ENCODE measurements around the gene TBX18. TPM values are rescaled to one million over a fixed set of nuclear protein-coding genes. Genes with fewer than 3 reads are reported as not detected.

TBX18 gene
- total RNA-seq, 1 experiment from 2014 or later = not detected

GRCh38 chr6:84707171-84707570 is 57.2 kb downstream of the TBX18 start:
- no CpG with 5 or more reads among the region's 3 CpGs for WGBS (ENCODE audit: extremely low coverage, insufficient read length, low lambda C conversion rate)
- no peak overlapping the region for H2BK20ac ChIP-seq (ENCODE audit: low read depth, low read length, poor library complexity, severe bottlenecking)
- H3K27me3 Mint-ChIP-seq (ENCODE audit: low read depth) = peaks cover 2% of the 10 kb centered on the region; the same call in 1 of the 2 replicates

More at GRCh38 chr6:84707171-84707570, 57.2 kb downstream of the TBX18 start:
- Histone ChIP-seq H3K9me3 (ENCODE audit: control insufficient read depth, low read depth, low read length) (no peaks in the 10 kb centered on the region), H2BK5ac (ENCODE audit: insufficient read length, low read length) (no peak overlapping the region), H4K8ac (replicated peaks; ENCODE audit: insufficient read length, low read depth, low read length) (no peak overlapping the region), H3K9ac (ENCODE audit: extremely low read depth, insufficient read length, low read length) (no peak overlapping the region), H2AK5ac (ENCODE audit: insufficient read length, low read length) (no peak overlapping the region), H3K27ac (ENCODE audit: insufficient read length, low read depth, low read length) (no peak overlapping the region), H3K4ac (ENCODE audit: low read depth, low read length) (no peak overlapping the region), H3K23ac (ENCODE audit: insufficient read length, low read depth, low read length) (no peak overlapping the region), H3K18ac (ENCODE audit: insufficient read length, low read depth, low read length) (no peak overlapping the region), H3K79me2 (ENCODE audit: insufficient read depth, low read length) (no peaks in the 10 kb centered on the region), H3K4me2 (ENCODE audit: insufficient read depth, insufficient read length, low read length) (no peak overlapping the region), H3T11ph (ENCODE audit: low read length) (no peak overlapping the region), H4K20me1 (ENCODE audit: control insufficient read depth, insufficient read depth, insufficient read length) (no peaks in the 10 kb centered on the region), H3K4me1 (ENCODE audit: insufficient read depth, low read length) (no peaks in the 10 kb centered on the region), H4K91ac (ENCODE audit: insufficient read length, low read depth, low read length) (no peak overlapping the region), H4K5ac (ENCODE audit: insufficient read length, low read depth, low read length) (no peak overlapping the region), H3K27me3 (ENCODE audit: insufficient read depth, low read length) (no peaks in the 10 kb centered on the region), H3K79me1 (ENCODE audit: insufficient read depth, low read depth, low read length, poor library complexity, severe bottlenecking) (no peaks in the 10 kb centered on the region), H2BK12ac (ENCODE audit: insufficient read length, low read depth, low read length) (no peak overlapping the region), H3K56ac (ENCODE audit: insufficient read length, low read depth, low read length) (no peak overlapping the region), H3K23me2 (ENCODE audit: insufficient read length, low read depth, low read length, poor library complexity, severe bottlenecking) (no peaks in the 10 kb centered on the region), H2BK120ac (ENCODE audit: low read depth, low read length, poor library complexity, severe bottlenecking) (no peak overlapping the region), H2AFZ (ENCODE audit: low read length) (no peak overlapping the region), H2BK15ac (ENCODE audit: low read depth, low read length) (no peak overlapping the region), H3K14ac (ENCODE audit: insufficient read depth, low read length) (no peak overlapping the region)
- DNase-seq = no peak
- Mint-ChIP-seq H3K36me3 (ENCODE audit: insufficient read depth in 1 of 3, low read depth in 3 of 3) (no peaks in the 10 kb centered on the region), H3K9me3 (peaks cover 0 to 6% of the 10 kb centered on the region in 2 experiments; a peak in 4 of 5 replicates), H3K4me3 (no peak overlapping the region), H3K4me1 (no peaks in the 10 kb centered on the region), H3K27ac (no peak overlapping the region)
- TF ChIP-seq, protein P1, sequence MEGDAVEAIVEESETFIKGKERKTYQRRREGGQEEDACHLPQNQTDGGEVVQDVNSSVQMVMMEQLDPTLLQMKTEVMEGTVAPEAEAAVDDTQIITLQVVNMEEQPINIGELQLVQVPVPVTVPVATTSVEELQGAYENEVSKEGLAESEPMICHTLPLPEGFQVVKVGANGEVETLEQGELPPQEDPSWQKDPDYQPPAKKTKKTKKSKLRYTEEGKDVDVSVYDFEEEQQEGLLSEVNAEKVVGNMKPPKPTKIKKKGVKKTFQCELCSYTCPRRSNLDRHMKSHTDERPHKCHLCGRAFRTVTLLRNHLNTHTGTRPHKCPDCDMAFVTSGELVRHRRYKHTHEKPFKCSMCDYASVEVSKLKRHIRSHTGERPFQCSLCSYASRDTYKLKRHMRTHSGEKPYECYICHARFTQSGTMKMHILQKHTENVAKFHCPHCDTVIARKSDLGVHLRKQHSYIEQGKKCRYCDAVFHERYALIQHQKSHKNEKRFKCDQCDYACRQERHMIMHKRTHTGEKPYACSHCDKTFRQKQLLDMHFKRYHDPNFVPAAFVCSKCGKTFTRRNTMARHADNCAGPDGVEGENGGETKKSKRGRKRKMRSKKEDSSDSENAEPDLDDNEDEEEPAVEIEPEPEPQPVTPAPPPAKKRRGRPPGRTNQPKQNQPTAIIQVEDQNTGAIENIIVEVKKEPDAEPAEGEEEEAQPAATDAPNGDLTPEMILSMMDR (conservative IDR thresholded peaks at IDR 0.05) = no peak

All from H9 (cell line).